HG03095 (cell line): Measurements from ENCODE around the gene GSTM1.
A peak's percentile ranks its signal among the peaks of the same experiment; 100 is the strongest.

Experiments
- ATAC-seq: cut with Tn5 transposase; IDR thresholded peaks from one replicate; pipeline ENCODE4 v1.9.1; 2021; ENCODE audit warnings: moderate library complexity; ENCODE audit not compliant: unreplicated experiment

The GSTM1 gene

DNA sequence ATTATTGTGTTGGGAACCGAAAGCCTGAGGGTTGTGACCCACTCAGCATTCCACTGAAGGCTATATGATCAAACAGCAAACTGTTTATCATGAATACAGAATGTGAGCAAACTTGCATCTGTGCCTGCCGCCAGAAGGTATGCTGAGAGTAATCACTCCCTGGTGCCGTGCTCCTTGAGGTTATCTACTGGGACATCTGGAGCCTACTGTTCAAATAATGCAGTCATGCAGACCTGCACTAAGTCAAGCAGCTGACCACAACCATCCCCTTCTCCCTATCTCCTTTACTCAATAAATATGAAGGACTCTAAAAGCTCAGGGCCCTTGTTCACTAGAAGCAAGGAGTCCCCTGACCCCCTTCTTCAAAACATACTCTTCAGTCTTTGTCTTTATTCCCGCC is 37.9 kb downstream of the GSTM1 start:
- ATAC-seq, result no peak

DNA sequence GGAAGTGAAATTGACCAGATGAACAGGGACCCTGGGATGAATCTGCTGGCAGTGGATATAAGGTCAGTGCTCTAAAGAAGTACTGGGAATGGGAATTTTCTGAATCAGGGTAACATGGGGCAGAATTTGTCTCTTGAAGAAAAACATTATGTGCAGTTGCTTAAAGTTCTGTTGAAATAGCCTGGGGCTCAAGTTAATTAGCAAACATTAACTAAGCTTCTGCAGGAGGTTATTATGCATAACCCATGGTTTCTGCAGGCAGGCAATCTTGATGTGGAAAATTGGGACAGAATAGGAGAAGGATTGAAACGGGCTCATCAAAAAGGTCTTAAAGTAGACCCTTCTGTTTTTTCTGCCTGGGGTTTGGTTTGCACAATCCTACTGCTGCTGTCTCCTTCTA is 38.4 kb downstream of the GSTM1 start:
- ATAC-seq, result no peak

- no peak for ATAC-seq
These were observed 39.2 kb downstream of the GSTM1 start for GRCh38 chr1:109726728-109727373.

GRCh38 chr1:109728870-109729269 is 41.3 kb downstream of the GSTM1 start:
- no peak for ATAC-seq

DNA sequence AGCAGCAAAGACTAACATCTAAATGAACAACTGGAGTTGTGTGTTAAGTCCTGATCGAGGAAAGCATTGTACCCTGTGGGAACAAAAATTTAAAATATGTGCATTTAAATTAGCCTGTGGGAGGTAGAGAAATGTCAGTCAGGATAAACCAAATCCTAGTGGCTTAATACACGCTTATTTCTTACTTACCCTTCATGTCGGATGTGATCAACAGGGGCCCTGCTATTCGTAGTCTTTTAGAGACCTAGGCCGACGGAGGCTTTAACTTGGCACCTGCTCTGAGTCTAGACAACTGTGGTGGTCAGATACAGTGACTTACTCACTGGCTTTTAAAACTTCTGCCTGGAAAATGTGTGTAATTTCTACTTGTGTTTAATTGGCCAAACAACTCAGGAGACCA is 43.0 kb downstream of the GSTM1 start:
- no peak for ATAC-seq

- ATAC-seq, result no peak
These were observed 44.8 kb downstream of the GSTM1 start for GRCh38 chr1:109732390-109732881.

DNA sequence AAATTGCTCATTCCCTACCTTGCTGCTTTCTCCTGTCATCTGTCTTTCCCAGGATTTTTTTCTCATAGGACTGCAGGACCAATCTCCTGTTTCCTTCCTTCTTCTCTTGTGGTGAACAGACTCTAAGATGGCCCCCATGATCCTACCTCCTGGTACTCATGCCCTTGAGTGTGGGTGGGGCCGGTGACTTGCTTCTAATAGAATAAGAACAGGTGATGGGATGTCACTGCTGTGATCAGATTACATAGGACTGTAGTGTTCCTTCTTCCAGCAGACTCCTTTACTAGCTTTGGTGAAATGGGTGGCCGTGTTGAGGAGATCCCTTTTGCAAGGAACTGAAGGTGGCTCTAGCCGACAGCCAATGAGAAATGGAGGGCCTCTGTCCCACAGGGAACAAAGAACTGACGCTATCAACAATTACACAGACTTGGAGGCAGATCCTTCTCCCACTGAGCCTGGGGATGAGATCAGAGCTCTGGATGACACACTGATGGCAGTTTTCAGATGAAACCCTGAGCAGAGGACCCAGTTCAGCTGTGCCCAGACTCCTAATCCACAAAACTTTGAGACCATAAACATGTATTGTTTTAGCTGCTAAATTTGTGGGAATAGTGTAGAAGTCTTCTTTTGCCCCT is 45.7 kb downstream of the GSTM1 start:
- no peak for ATAC-seq

DNA sequence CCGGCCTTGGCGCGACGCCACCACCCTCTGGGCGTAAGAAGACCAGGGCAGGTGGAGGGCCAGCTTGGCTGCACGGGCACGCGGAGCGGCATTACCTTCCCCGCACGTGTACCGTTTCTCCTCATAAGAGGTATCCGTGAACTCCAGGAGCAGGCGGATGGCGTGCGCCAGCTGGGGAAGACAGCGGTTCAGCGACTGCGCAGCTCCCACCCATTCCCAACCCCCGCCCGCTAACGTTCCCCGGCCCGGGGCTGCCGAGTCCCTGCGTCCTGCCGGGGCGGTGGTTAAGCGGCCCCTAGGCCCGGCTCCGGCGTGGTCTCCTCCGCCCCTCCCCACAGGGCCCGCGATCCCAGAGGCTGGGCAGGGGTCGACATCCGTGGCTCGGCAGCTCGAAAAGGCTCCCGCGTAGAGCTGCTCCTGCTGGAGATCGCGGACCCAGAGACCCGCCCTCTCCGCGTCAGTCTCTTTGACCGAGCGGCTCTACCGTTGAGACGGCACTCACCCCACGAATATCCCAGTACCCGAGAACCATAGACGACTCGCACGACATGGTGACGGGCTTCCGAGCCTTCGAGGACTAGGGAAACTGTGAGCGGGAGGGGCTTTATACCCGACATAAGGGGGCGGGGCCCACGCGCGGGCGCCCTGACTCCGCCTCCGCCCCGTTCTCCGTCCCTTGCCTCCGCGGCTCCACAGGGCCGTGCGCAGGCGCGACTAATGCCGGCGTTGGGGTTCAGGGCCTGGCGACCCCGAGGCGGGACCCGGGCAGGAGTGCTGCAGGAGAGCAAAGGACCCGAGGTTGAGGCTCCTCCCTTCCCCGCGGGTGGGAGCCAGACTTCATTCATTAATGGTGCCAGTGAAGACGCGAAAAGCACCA is 52.4 kb downstream of the GSTM1 start:
- peak; percentile 90 for ATAC-seq

- no peak for ATAC-seq
These were observed 53.2 kb downstream of the GSTM1 start, which contains the start of gene GSTM3 for GRCh38 chr1:109740615-109741373. Gene GSTM3, minus strand, starts transcription at chr1:109741038. Its CDS starts 751 bp downstream, at chr1:109740287.
